AG04450 (cell line): ENCODE data around the gene PDSS2. TPM values are rescaled to one million over a fixed set of nuclear protein-coding genes. Genes with fewer than 3 reads are reported as not detected.

Experiments
- CTCF ChIA-PET: fragments of 300-600, 350-600 bp; formaldehyde crosslinking; extraction: SDS; loops from one replicate; lab custom pipeline; 2022; ENCODE audit warnings: antibody characterized with exemption, inconsistent platforms; lab: Charles Lee
- POLR2A ChIA-PET: fragments of 350-600 bp; formaldehyde crosslinking; extraction: SDS; loops from one replicate; lab custom pipeline; 2021; ENCODE audit warnings: antibody characterized with exemption, inconsistent platforms; lab: Yijun Ruan, JAX
- DNase-seq: peaks from one replicate; pipeline ENCODE4 v3.0.0-alpha.2; 2011; ENCODE audit warnings: low read depth, low spot score
- H3K27ac ChIP-seq: one replicate; pipeline ENCODE4 v1.5.1; 2012; ENCODE audit warnings: low read depth, low read length, control low read depth
- H3K27me3 ChIP-seq: one replicate; pipeline ENCODE4 v1.6.0; 2012; ENCODE audit warnings: low read length; ENCODE audit not compliant: control insufficient read depth, insufficient read depth
- H3K4me3 ChIP-seq: 2 replicates; pipeline ENCODE4 v1.5.1; 2011; ENCODE audit warnings: mild to moderate bottlenecking, low read depth, low read length, control low read depth
- H3K9me3 ChIP-seq: 2 replicates; pipeline ENCODE4 v1.5.1; 2012; ENCODE audit warnings: low read length; ENCODE audit not compliant: control insufficient read depth, insufficient read depth
- CTCF ChIP-seq: IDR thresholded peaks from 2 replicates; pipeline ENCODE4 v1.5.1; 2011; ENCODE audit warnings: low read depth, low read length, control low read depth, inconsistent platforms
- polyA plus RNA-seq: library from polyadenylated mRNA; depleted of rRNA; stranded (reverse); fragments of >200 nt; gene quantifications from 2 replicates; pipeline ENCODE4 v1.2.3, GENCODE V29; 2011

Gene PDSS2
- polyA plus RNA-seq, 1 experiment: 19.1 TPM

- H3K4me3 ChIP-seq: no peak overlapping the region
- ChIA-PET CTCF (no interaction called here), POLR2A (no interaction called here)
- no peak overlapping the region for H3K27ac ChIP-seq
- TF ChIP-seq CTCF: no peak
- no peak for DNase-seq
- no peaks in the 10 kb centered on the region for H3K27me3 ChIP-seq
- peaks cover 3% of the 10 kb centered on the region for H3K9me3 ChIP-seq
These were observed 57.8 kb downstream of the PDSS2 start for GRCh38 chr6:107401573-107401972.

- CTCF ChIA-PET: no interaction called here
These were observed 58.7 kb downstream of the PDSS2 start for GRCh38 chr6:107400616-107401147.

GRCh38 chr6:107399935-107400334, 59.4 kb downstream of the PDSS2 start:
- Histone ChIP-seq H3K4me3 (no peak overlapping the region), H3K27me3 (no peaks in the 10 kb centered on the region), H3K27ac (no peak overlapping the region), H3K9me3 (peaks cover 3% of the 10 kb centered on the region; the same call in 1 of the 2 replicates)
- no peak for TF ChIP-seq CTCF
- POLR2A ChIA-PET: no interaction called here
- CTCF ChIA-PET: no interaction called here
- no peak for DNase-seq

More at GRCh38 chr6:107400616-107401147, 58.7 kb downstream of the PDSS2 start:
- POLR2A ChIA-PET: no interaction called here
- peaks cover 3% of the 10 kb centered on the region for H3K9me3 ChIP-seq
- no peak for DNase-seq
- no peaks in the 10 kb centered on the region for H3K27me3 ChIP-seq
- TF ChIP-seq CTCF: no peak
- H3K4me3 ChIP-seq: no peak overlapping the region
- no peak overlapping the region for H3K27ac ChIP-seq

GRCh38 chr6:107398001-107398400, 61.4 kb downstream of the PDSS2 start:
- H3K27me3 ChIP-seq: no peaks in the 10 kb centered on the region
- TF ChIP-seq CTCF: no peak
- H3K4me3 ChIP-seq: no peak overlapping the region
- ChIA-PET CTCF (no interaction called here), POLR2A (no interaction called here)
- H3K9me3 ChIP-seq: no peaks in the 10 kb centered on the region
- DNase-seq: no peak
- H3K27ac ChIP-seq: no peak overlapping the region

- no peak for TF ChIP-seq CTCF
- Histone ChIP-seq H3K27ac (no peak overlapping the region), H3K27me3 (no peaks in the 10 kb centered on the region), H3K9me3 (no peaks in the 10 kb centered on the region), H3K4me3 (no peak overlapping the region)
- no peak for DNase-seq
- ChIA-PET CTCF (interaction anchor here (1.3 kb wide), 1 partner anchor 21 kb away, joined by 4 read pairs; no protein-coding TSS in a partner anchor), POLR2A (no interaction called here)
These were observed 63.2 kb downstream of the PDSS2 start for GRCh38 chr6:107396211-107396610.
